Testis (tissue), 2 donors: ENCODE measurements around the gene ALOX12B.

Experiments used
- CTCF ChIP-seq, 3 experiments: fragments of 450-650 bp in 2 of 3; fragments of 200-600 bp in 1 of 3; sonication (generic) in 1 of 3; IDR thresholded peaks; one replicate each; pipeline ENCODE4 v1.5.1; 2016 to 2019; ENCODE audit warnings: antibody characterized with exemption in 3 of 3, mild to moderate bottlenecking in 2 of 3, moderate library complexity in 1 of 3
- POLR2A ChIP-seq: fragments of 450-650 bp; IDR thresholded peaks from one replicate; pipeline ENCODE4 v1.6.1; 2017; ENCODE audit warnings: antibody characterized with exemption, mild to moderate bottlenecking, moderate library complexity

GRCh38 chr17:8122422-8122923 lies 35.0 kb upstream of the ALOX12B start:
- no peak for TF ChIP-seq CTCF (IDR thresholded peaks at IDR 0.05)
- TF ChIP-seq POLR2A, result no peak
